ENCODE data around the gene CRMP1. TPM values are rescaled to one million over a fixed set of nuclear protein-coding genes. Genes with fewer than 3 reads are reported as not detected.

Gene CRMP1
- total RNA-seq, 4 donors from 2014 or later, result 0.63 to 3.0 (median 0.81) TPM; not detected in 1

DNA sequence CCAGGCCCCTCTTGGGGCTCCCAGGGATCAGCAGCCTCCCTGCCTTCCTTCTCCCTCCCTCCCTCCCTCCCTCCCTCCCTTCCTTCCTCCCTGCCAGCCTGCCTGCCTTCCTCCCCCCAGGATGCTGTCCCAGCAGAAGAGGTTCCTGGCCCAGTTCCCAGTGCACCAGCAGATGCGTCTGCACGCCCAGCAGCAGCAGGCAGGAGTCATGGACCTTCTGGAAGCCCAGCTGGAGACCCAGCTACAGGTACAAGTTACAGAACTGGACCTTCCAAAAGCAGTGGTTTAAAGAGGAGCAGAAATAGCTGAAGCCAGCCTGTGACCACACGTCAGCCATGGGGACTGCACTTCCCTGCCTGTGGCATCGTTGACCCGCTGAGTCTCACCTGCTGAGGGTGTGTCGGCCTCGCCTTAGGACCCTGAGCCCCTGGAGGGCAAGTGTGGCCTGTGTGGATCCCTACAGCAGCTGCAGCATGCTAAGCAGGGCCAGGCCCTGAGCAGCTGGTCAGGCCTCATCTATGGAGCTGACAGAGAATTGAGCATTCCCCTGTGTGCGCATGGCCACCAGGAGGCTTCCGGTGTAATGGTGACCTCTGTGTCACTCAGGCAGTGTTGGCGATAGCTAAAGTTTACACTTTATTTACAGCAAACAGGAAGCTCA lies 84.7 kb downstream of the CRMP1 start:
- Histone ChIP-seq H3K36me3 (peaks cover 20 to 40% of the 10 kb centered on the region in 2 donors), H3K27me3 (no peaks in the 10 kb centered on the region), H3K27ac (no peak overlapping the region), H3K9me3 (no peaks in the 10 kb centered on the region), H3K4me1 (no peaks in the 10 kb centered on the region), H3K4me3 (replicated peaks in 1 of 3) (no peak overlapping the region)
- intact Hi-C loops (cut with DNase I), result no loop called here
- 85 to 86% methylated on average over 5 to 10 of the region's 10 CpGs for WGBS, 2 donors
- TF ChIP-seq POLR2A (IDR thresholded peaks at IDR 0.05) (no peak), CTCF (IDR thresholded peaks at IDR 0.05) (no peak)
- DNase-seq, result no peak

DNA sequence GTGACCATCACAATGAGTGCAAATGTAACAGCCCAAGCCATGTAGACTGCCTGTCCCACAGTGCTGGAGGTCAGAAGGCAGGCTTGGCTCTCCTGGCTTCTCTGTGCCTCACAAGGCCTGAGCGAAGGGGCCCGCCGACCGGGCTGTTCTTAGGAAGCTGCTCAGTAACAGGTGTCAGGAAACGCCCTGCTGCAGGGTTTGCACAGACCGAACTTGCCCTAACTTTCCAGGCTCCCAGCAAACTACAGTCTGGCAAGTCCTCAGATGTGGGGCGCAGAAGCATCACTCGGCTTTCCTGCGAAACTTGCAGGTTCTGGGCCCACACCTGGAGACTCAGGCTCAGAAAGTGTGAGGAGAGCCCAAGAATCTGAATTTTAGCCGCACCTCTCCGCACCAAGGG lies 87.6 kb downstream of the CRMP1 start:
- H3K36me3 ChIP-seq, result peaks cover 17 to 22% of the 10 kb centered on the region in 2 donors
- TF ChIP-seq POLR2A (IDR thresholded peaks at IDR 0.05) (no peak), CTCF (IDR thresholded peaks at IDR 0.05) (no peak)
- intact Hi-C loops (cut with DNase I), result no loop called here
- H3K27ac ChIP-seq, result no peak overlapping the region
- 97 to 98% methylated on average over 10 to 11 of the region's 11 CpGs for WGBS, 2 donors
- H3K4me3 ChIP-seq (replicated peaks in 1 of 3), result no peak overlapping the region
- H3K27me3 ChIP-seq, result no peaks in the 10 kb centered on the region
- no peak for DNase-seq
- H3K4me1 ChIP-seq, result no peaks in the 10 kb centered on the region
- no peaks in the 10 kb centered on the region for H3K9me3 ChIP-seq

DNA sequence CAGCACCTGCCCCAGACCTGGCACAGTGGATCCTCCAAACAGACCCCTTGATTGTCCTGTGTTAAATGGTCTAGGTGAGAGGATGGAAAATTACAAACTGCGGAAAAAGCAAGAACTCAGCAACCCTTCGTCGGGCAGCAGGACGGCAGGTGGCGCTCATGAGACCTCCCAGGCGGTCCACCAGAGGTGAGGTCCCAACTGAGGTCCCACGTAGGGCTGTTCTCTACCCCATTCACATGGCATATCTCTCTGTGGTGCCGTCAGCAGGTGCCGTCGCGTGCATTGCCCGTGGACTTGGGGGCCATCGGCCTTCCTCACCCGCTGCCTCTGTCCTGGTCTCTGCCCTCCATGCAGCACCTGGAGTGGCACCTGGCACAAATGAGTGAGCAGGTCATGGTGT lies 88.2 kb downstream of the CRMP1 start:
- H3K4me3 ChIP-seq (replicated peaks in 1 of 3), result no peak overlapping the region
- H3K4me1 ChIP-seq, result no peaks in the 10 kb centered on the region
- peaks cover 12 to 16% of the 10 kb centered on the region in 2 donors for H3K36me3 ChIP-seq
- intact Hi-C loops (cut with DNase I), result no loop called here
- WGBS, 2 donors, result 94 to 96% methylated on average over 14 of the region's 14 CpGs
- DNase-seq, result no peak
- no peaks in the 10 kb centered on the region for H3K27me3 ChIP-seq
- no peak overlapping the region for H3K27ac ChIP-seq
- no peaks in the 10 kb centered on the region for H3K9me3 ChIP-seq
- TF ChIP-seq CTCF (IDR thresholded peaks at IDR 0.05) (no peak), POLR2A (IDR thresholded peaks at IDR 0.05) (no peak)

- no peak overlapping the region for H3K4me3 ChIP-seq (replicated peaks in 1 of 3)
- no peaks in the 10 kb centered on the region for H3K27me3 ChIP-seq
- no peaks in the 10 kb centered on the region for H3K4me1 ChIP-seq
- DNase-seq, result no peak
- TF ChIP-seq POLR2A (IDR thresholded peaks at IDR 0.05) (no peak), CTCF (IDR thresholded peaks at IDR 0.05) (no peak)
- H3K9me3 ChIP-seq, result no peaks in the 10 kb centered on the region
- H3K27ac ChIP-seq, result no peak overlapping the region
- 94 to 98% methylated on average over 12 of the region's 12 CpGs for WGBS, 2 donors
- intact Hi-C loops (cut with DNase I), result no loop called here
- peaks cover 3 to 8% of the 10 kb centered on the region in 2 donors for H3K36me3 ChIP-seq
These were observed 90.3 kb downstream of the CRMP1 start for GRCh38 chr4:5802565-5802964.

- no peak for TF ChIP-seq CTCF (IDR thresholded peaks at IDR 0.05)
- TF ChIP-seq POLR2A (IDR thresholded peaks at IDR 0.05), result no peak
- WGBS, 2 donors, result 87 to 96% methylated on average over 12 to 13 of the region's 13 CpGs
- no peak for DNase-seq
- Histone ChIP-seq H3K27me3 (no peaks in the 10 kb centered on the region), H3K4me3 (replicated peaks in 1 of 3) (no peak overlapping the region), H3K9me3 (no peaks in the 10 kb centered on the region), H3K27ac (no peak overlapping the region), H3K36me3 (peaks cover 8 to 11% of the 10 kb centered on the region in 2 donors), H3K4me1 (no peaks in the 10 kb centered on the region)
- intact Hi-C loops (cut with DNase I), result no loop called here
These were observed 91.2 kb downstream of the CRMP1 start for GRCh38 chr4:5801696-5802095.

Measured in thyroid gland (tissue), 4 donors.